BJ (cell line): ENCODE data around the gene NUMA1. TPM values are rescaled to one million over a fixed set of nuclear protein-coding genes. Genes with fewer than 3 reads are reported as not detected.

ENCODE experiments used
- CTCF ChIA-PET: fragments of 350-600 bp; formaldehyde crosslinking; extraction: SDS; loops from one replicate; lab custom pipeline; 2021; ENCODE audit warnings: antibody characterized with exemption, inconsistent platforms; lab: Yijun Ruan, JAX
- POLR2A ChIA-PET: fragments of 300-600 bp; sonication (Branson Sonifier 250); formaldehyde crosslinking; extraction: SDS; loops from one replicate; lab custom pipeline; 2021; ENCODE audit warnings: antibody characterized with exemption; lab: Charles Lee
- DNase-seq: peaks from one replicate; pipeline ENCODE4 v3.0.0-alpha.2; 2011; ENCODE audit warnings: low read depth
- H3K27me3 ChIP-seq: 2 replicates; pipeline ENCODE4 v1.6.0; 2011; ENCODE audit warnings: low read length; ENCODE audit not compliant: control insufficient read depth, insufficient read depth
- H3K36me3 ChIP-seq: 2 replicates; pipeline ENCODE4 v1.5.1; 2011; ENCODE audit warnings: low read length; ENCODE audit not compliant: control insufficient read depth, insufficient read depth
- H3K4me3 ChIP-seq: 2 replicates; pipeline ENCODE4 v1.5.1; 2011; ENCODE audit warnings: low read depth, mild to moderate bottlenecking, control low read depth, low read length
- polyA plus RNA-seq: library from polyadenylated mRNA; depleted of rRNA; stranded (reverse); fragments of >200 nt; gene quantifications from 2 replicates; pipeline ENCODE4 v1.2.3, GENCODE V29; 2011
- TF ChIP-seq, protein P1 (sequence below): IDR thresholded peaks from 2 replicates; pipeline ENCODE4 v1.5.1; 2011; ENCODE audit warnings: low read depth, mild to moderate bottlenecking, control low read depth, inconsistent platforms, low read length, moderate library complexity; ENCODE audit not compliant: insufficient read depth

NUMA1 gene
- polyA plus RNA-seq, 1 experiment, result 120 TPM

- ChIA-PET POLR2A (no interaction called here), CTCF (interaction anchor here (0.8 kb wide), 1 partner anchor 24 kb away, joined by 3 read pairs; no protein-coding TSS in a partner anchor)
- no peaks in the 10 kb centered on the region for H3K27me3 ChIP-seq
- TF ChIP-seq, protein P1, sequence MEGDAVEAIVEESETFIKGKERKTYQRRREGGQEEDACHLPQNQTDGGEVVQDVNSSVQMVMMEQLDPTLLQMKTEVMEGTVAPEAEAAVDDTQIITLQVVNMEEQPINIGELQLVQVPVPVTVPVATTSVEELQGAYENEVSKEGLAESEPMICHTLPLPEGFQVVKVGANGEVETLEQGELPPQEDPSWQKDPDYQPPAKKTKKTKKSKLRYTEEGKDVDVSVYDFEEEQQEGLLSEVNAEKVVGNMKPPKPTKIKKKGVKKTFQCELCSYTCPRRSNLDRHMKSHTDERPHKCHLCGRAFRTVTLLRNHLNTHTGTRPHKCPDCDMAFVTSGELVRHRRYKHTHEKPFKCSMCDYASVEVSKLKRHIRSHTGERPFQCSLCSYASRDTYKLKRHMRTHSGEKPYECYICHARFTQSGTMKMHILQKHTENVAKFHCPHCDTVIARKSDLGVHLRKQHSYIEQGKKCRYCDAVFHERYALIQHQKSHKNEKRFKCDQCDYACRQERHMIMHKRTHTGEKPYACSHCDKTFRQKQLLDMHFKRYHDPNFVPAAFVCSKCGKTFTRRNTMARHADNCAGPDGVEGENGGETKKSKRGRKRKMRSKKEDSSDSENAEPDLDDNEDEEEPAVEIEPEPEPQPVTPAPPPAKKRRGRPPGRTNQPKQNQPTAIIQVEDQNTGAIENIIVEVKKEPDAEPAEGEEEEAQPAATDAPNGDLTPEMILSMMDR, result no peak
- no peak overlapping the region for H3K4me3 ChIP-seq
- H3K36me3 ChIP-seq, result no peaks in the 10 kb centered on the region; the same call in 1 of the 2 replicates
- no peak for DNase-seq
These were observed 31.4 kb downstream of the NUMA1 start for GRCh38 chr11:72048766-72049460.

DNA sequence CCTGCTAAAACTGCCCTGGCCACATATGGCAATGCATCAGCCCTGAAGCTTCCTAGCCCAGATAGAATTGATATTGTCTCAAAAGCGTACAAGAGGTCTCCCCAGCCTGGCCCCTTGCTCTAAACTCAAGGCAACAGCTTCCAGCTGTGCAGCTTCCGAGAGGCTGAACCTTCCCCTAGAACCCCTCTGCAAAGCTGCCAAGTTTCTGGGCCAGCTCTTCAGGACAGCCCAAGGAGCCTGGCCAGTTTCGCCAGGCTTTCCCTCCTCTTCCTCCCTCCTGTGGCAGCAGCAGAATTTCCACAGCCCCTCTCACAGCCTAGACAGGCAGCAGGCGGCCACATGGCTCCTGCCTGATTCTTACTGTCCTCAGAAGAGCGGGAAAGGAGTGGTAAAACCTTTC is 34.5 kb downstream of the NUMA1 start:
- Histone ChIP-seq H3K4me3 (no peak overlapping the region), H3K36me3 (no peaks in the 10 kb centered on the region), H3K27me3 (no peaks in the 10 kb centered on the region)
- TF ChIP-seq, protein P1, result no peak
- ChIA-PET POLR2A (no interaction called here), CTCF (interaction anchor here (2.4 kb wide), 1 partner anchor 21 kb away, joined by 6 read pairs; no protein-coding TSS in a partner anchor)
- no peak for DNase-seq

- TF ChIP-seq, protein P1, result no peak
- no peaks in the 10 kb centered on the region for H3K27me3 ChIP-seq
- DNase-seq, result no peak
- H3K4me3 ChIP-seq, result peak overlapping the region; percentile 75
- no peaks in the 10 kb centered on the region for H3K36me3 ChIP-seq
- POLR2A ChIA-PET, result interaction anchor here (0.5 kb wide), 1 partner anchor 21 kb away, joined by 14 read pairs; no protein-coding TSS in a partner anchor
- CTCF ChIA-PET, result interaction anchor here (1.0 to 2.0 kb wide), 3 partner anchors 49 to 389 kb away, joined by 3 to 6 read pairs (median 3); no protein-coding TSS in a partner anchor
These were observed 38.1 kb downstream of the NUMA1 start for GRCh38 chr11:72042064-72042745.

DNA sequence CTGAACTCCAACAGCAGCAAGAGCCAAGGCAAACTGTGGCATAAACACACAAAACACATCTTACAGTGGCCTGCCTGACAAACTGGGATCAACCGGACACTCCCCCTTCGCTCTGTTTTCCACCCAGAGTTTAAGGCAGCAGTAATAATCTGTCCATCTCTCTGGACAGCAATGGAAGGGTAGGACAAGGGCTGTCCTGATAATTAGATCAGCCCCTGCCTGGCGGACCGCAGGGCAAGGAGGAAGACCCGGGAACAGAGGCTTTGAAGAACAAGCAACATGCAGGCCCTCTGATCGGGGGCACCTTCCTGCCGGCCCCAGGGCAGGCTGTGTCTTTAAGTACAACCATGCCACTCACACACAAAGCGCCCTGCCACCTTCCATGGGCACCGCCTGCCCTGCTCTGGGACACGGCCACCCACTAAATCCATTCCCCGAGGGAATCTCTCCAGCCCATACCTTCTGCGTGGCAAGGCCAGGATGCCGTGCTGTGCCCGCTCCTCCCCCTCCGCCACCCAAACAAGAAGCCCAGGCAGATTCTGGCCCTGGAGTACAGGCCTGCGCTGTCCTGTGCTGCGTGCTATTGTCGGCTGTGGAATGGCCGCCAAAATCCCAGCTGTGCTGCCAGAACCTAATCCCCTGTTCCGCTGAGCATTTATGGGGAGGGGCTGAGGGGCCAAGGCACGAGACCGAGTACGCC is 38.8 kb downstream of the NUMA1 start:
- Histone ChIP-seq H3K27me3 (no peaks in the 10 kb centered on the region), H3K4me3 (peak overlapping the region; percentile 75), H3K36me3 (no peaks in the 10 kb centered on the region)
- TF ChIP-seq, protein P1, result no peak
- ChIA-PET POLR2A (interaction anchor here (0.5 kb wide), 1 partner anchor 22 kb away, joined by 14 read pairs; no protein-coding TSS in a partner anchor), CTCF (interaction anchor here (1.0 to 3.1 kb wide), 5 partner anchors 28 to 389 kb away, joined by 3 to 10 read pairs (median 3); no protein-coding TSS in a partner anchor)
- peak; percentile 30 for DNase-seq
